ENCODE data around the gene SPIRE2.

DNA sequence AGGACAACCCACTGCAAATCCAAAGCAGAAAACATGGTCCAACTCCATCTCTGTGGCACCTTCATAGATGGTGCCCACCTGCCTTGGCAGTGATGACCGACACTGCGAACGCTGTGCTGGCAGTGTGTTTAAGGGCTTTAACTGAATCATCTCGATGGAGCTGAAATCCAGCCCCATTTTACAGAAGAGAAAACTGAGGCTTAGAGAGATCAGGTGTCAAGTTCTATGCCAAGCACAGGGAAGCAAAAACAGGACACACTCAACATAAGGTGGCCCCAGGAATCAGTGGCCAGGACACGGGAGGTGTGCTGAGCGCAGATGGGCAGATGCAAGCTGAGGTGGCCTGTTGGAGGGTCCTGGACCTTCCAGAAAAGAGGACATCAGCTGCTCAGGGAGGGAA is 34.5 kb downstream of the SPIRE2 start:
- no peak for TF ChIP-seq EP300 (IDR thresholded peaks at IDR 0.05; ENCODE audit: low read length)
- TF ChIP-seq EZH2 (IDR thresholded peaks at IDR 0.05; ENCODE audit: borderline replicate concordance, low read depth, low read length), result no peak
- TF ChIP-seq NR1H2 (CRISPR knock-in tag; IDR thresholded peaks at IDR 0.05), result no peak
- no peak for TF ChIP-seq NFE2 (IDR thresholded peaks at IDR 0.05; ENCODE audit: low read depth)
- TF ChIP-seq, protein P1, sequence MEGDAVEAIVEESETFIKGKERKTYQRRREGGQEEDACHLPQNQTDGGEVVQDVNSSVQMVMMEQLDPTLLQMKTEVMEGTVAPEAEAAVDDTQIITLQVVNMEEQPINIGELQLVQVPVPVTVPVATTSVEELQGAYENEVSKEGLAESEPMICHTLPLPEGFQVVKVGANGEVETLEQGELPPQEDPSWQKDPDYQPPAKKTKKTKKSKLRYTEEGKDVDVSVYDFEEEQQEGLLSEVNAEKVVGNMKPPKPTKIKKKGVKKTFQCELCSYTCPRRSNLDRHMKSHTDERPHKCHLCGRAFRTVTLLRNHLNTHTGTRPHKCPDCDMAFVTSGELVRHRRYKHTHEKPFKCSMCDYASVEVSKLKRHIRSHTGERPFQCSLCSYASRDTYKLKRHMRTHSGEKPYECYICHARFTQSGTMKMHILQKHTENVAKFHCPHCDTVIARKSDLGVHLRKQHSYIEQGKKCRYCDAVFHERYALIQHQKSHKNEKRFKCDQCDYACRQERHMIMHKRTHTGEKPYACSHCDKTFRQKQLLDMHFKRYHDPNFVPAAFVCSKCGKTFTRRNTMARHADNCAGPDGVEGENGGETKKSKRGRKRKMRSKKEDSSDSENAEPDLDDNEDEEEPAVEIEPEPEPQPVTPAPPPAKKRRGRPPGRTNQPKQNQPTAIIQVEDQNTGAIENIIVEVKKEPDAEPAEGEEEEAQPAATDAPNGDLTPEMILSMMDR (IDR thresholded peaks at IDR 0.05 in 2 of 3, conservative IDR thresholded peaks at IDR 0.05 in 1 of 3; ENCODE audit: insufficient read depth in 2 of 3, low read depth in 1 of 3, low read length in 3 of 3), result no peak
- TF ChIP-seq HMG20A (CRISPR knock-in tag; conservative IDR thresholded peaks at IDR 0.05), result no peak
- no peak for TF ChIP-seq ZNF263 (CRISPR knock-in tag; IDR thresholded peaks at IDR 0.05; ENCODE audit: borderline replicate concordance)
- no peak for TF ChIP-seq ZKSCAN1 (IDR thresholded peaks at IDR 0.05; ENCODE audit: low read depth, low read length)
- no peak for TF ChIP-seq ESRRA (IDR thresholded peaks at IDR 0.05; ENCODE audit: borderline replicate concordance, low read depth)

All from K562 (cell line).